SU-DHL-6 (cell line): ENCODE measurements around the gene MFAP3L.

ENCODE experiments used
- H2AFZ ChIP-seq: fragments of 200-600 bp; sonication (generic); 2 replicates; pipeline ENCODE4 v1.6.1; 2014; ENCODE audit warnings: low read depth, mild to moderate bottlenecking, moderate library complexity, mixed read lengths, antibody characterized with exemption, low read length; ENCODE audit not compliant: severe bottlenecking
- H3F3A ChIP-seq: fragments of 200-600 bp; shearing (Covaris generic); 2 replicates; pipeline ENCODE4 v1.6.0; 2016; ENCODE audit warnings: antibody characterized with exemption, mild to moderate bottlenecking; ENCODE audit not compliant: insufficient read depth
- H3K27ac ChIP-seq: fragments of 200-600 bp; sonication (generic); 2 replicates; pipeline ENCODE4 v1.5.1; 2016; ENCODE audit warnings: low read depth, mild to moderate bottlenecking, low read length, moderate library complexity, mixed read lengths
- H3K27me3 ChIP-seq: fragments of 200-600 bp; sonication (generic), shearing (Covaris generic); 2 replicates; pipeline ENCODE4 v1.6.0; 2014; ENCODE audit warnings: mild to moderate bottlenecking, low read length
- H3K36me3 ChIP-seq: fragments of 200-600 bp; sonication (generic); 2 replicates; pipeline ENCODE4 v1.6.1; 2014; ENCODE audit warnings: mild to moderate bottlenecking, low read length, mixed read lengths
- H3K4me2 ChIP-seq: fragments of 300-600, 200-600 bp; shearing (Covaris generic), sonication (generic); 2 replicates; pipeline ENCODE4 v1.6.0; 2014; ENCODE audit warnings: low read length, low read depth, mild to moderate bottlenecking; ENCODE audit not compliant: poor library complexity, severe bottlenecking
- H3K4me3 ChIP-seq: fragments of 200-600 bp; sonication (generic); 2 replicates; pipeline ENCODE4 v1.5.1; 2014; ENCODE audit warnings: antibody characterized with exemption, low read length, mild to moderate bottlenecking, mixed read lengths; ENCODE audit not compliant: insufficient read depth, poor library complexity, severe bottlenecking
- H3K79me2 ChIP-seq: fragments of 200-600 bp; sonication (generic); 2 replicates; pipeline ENCODE4 v1.6.1; 2014; ENCODE audit warnings: mild to moderate bottlenecking, low read length, moderate library complexity; ENCODE audit not compliant: insufficient read depth
- H3K9ac ChIP-seq: fragments of 200-600 bp; sonication (generic); 2 replicates; pipeline ENCODE4 v1.7.0; 2014; ENCODE audit warnings: mild to moderate bottlenecking, low read length
- H3K9me2 ChIP-seq: fragments of 200-600 bp; sonication (generic); replicated peaks from 2 replicates; pipeline ENCODE4 v1.6.1; 2014; ENCODE audit warnings: low read length; ENCODE audit not compliant: insufficient read depth
- H3K9me3 ChIP-seq: fragments of 200-600 bp; sonication (generic); 2 replicates; pipeline ENCODE4 v1.6.1; 2014; ENCODE audit warnings: low read length, mixed read lengths; ENCODE audit not compliant: insufficient read depth
- H4K20me1 ChIP-seq: fragments of 200-600 bp; sonication (generic); 2 replicates; pipeline ENCODE4 v1.6.1; 2014; ENCODE audit warnings: low read depth, mild to moderate bottlenecking, antibody characterized with exemption, low read length, moderate library complexity, mixed read lengths
- EZH2phosphoT487 ChIP-seq: fragments of 200-600 bp; sonication (generic), shearing (Covaris generic); conservative IDR thresholded peaks from 2 replicates; pipeline ENCODE4 v1.6.1; 2018; ENCODE audit warnings: mild to moderate bottlenecking, antibody characterized with exemption, low read length, moderate library complexity, mixed read lengths
- TF ChIP-seq, protein P1 (sequence below): fragments of 200-600 bp; sonication (generic); IDR thresholded peaks from one replicate; pipeline ENCODE4 v1.5.1; 2017; ENCODE audit warnings: antibody characterized with exemption, mild to moderate bottlenecking, low read length, moderate library complexity; ENCODE audit not compliant: insufficient read depth, poor library complexity, severe bottlenecking

MFAP3L gene

DNA sequence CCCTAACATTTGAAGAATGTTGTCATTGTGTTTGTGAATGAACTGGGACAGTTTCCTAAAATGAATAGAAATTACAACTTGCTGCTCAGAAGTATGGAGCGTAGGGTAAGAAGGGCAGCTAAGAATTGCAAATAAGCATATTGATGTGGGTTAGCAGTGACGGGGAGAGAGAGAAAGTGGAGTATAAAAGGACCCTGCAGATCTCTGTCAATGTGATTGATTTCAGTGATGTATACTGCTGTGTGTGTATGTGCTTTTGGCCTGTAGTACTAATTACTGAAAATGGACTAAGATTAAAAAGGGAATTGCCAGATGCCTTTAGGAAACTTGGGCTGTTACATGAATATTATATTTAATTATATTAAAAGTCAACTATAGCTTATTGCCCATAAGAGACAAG lies 7.8 kb upstream of the MFAP3L start:
- H2AFZ ChIP-seq, result no peak overlapping the region
- no peak overlapping the region for H3K4me2 ChIP-seq
- no peaks in the 10 kb centered on the region for H3K36me3 ChIP-seq
- no peaks in the 10 kb centered on the region for H3K9me2 ChIP-seq
- H4K20me1 ChIP-seq, result no peaks in the 10 kb centered on the region
- H3F3A ChIP-seq, result no peaks in the 10 kb centered on the region
- H3K9ac ChIP-seq, result no peak overlapping the region
- H3K9me3 ChIP-seq, result no peaks in the 10 kb centered on the region
- no peak overlapping the region for H3K27ac ChIP-seq
- no peak overlapping the region for H3K4me3 ChIP-seq
- H3K27me3 ChIP-seq, result no peaks in the 10 kb centered on the region
- TF ChIP-seq, protein P1, sequence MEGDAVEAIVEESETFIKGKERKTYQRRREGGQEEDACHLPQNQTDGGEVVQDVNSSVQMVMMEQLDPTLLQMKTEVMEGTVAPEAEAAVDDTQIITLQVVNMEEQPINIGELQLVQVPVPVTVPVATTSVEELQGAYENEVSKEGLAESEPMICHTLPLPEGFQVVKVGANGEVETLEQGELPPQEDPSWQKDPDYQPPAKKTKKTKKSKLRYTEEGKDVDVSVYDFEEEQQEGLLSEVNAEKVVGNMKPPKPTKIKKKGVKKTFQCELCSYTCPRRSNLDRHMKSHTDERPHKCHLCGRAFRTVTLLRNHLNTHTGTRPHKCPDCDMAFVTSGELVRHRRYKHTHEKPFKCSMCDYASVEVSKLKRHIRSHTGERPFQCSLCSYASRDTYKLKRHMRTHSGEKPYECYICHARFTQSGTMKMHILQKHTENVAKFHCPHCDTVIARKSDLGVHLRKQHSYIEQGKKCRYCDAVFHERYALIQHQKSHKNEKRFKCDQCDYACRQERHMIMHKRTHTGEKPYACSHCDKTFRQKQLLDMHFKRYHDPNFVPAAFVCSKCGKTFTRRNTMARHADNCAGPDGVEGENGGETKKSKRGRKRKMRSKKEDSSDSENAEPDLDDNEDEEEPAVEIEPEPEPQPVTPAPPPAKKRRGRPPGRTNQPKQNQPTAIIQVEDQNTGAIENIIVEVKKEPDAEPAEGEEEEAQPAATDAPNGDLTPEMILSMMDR, result no peak
- no peak for TF ChIP-seq EZH2phosphoT487
- H3K79me2 ChIP-seq, result no peaks in the 10 kb centered on the region

DNA sequence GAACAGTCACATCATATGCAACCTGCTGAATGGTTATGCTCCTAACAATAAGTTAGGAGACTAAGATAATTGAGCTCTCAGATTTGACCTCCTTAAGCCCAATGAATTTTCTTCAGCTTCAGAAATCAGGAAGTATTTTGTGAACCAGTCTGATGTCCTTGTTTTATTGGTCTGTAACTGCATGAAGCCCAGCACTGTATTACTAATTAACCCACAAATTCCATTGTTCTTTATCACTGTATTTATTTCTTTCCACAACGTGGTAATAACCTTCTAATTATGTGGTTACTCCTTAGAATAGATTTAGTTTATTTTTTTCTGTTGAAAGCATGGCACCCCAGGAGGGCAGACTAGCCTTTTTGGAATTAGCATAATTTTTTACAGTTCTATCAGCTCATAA lies 3.9 kb upstream of the MFAP3L start:
- Histone ChIP-seq H3K9ac (no peak overlapping the region), H3K27me3 (no peaks in the 10 kb centered on the region), H3F3A (no peaks in the 10 kb centered on the region), H3K79me2 (no peaks in the 10 kb centered on the region), H3K9me2 (no peaks in the 10 kb centered on the region), H3K4me3 (no peak overlapping the region), H3K4me2 (no peak overlapping the region), H4K20me1 (no peaks in the 10 kb centered on the region), H3K9me3 (no peaks in the 10 kb centered on the region), H2AFZ (no peak overlapping the region), H3K36me3 (no peaks in the 10 kb centered on the region), H3K27ac (no peak overlapping the region)
- TF ChIP-seq EZH2phosphoT487, result no peak
- TF ChIP-seq, protein P1, result no peak

DNA sequence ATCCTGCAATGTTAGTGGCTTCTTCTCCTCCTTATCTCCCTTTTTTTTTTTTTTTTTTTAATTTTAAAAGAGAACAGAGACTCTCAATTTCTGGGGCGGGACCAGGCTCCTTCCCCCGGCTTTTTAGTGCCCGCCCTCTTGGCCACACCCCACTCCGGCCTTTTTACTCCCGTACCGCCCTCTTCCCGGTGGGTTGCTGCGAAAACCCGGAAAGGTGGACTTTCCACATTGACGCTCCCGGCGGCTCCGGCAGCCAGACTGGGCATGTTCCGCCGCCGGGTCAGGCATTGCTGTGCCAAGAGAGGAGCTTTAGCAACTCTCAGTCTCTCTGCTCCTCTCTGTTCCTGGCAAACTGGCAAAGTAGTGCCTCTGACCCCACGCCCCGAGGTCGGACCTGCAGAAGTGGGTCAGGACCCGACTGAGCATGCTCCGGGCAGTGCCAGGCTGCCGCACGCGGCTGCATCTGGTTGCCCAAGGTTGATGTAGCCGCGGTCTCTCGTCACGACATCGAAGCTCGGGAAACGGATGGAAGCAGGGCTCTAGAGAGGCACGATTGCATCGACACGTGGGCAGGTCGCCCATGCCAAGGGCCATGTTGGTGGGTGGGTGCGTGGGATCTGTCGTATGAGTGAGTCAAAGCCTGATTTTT lies 1.1 kb upstream of the MFAP3L start:
- Histone ChIP-seq H3K9ac (no peak overlapping the region), H3K27ac (no peak overlapping the region), H3K27me3 (no peaks in the 10 kb centered on the region), H3K9me2 (no peaks in the 10 kb centered on the region), H3F3A (no peaks in the 10 kb centered on the region), H3K4me2 (no peak overlapping the region), H3K9me3 (no peaks in the 10 kb centered on the region), H3K4me3 (no peak overlapping the region), H2AFZ (no peak overlapping the region), H4K20me1 (no peaks in the 10 kb centered on the region), H3K36me3 (no peaks in the 10 kb centered on the region), H3K79me2 (no peaks in the 10 kb centered on the region)
- TF ChIP-seq, protein P1, result no peak
- TF ChIP-seq EZH2phosphoT487, result no peak
